Measurements from ENCODE around the gene HDAC4. TPM values are rescaled to one million over a fixed set of nuclear protein-coding genes. Genes with fewer than 3 reads are reported as not detected.

HDAC4 gene
- total RNA-seq, 4 donors from 2014 or later = 68.0 to 123 (median 86.5) TPM

- TF ChIP-seq EP300 (IDR thresholded peaks at IDR 0.05) (no peak), POLR2A (IDR thresholded peaks at IDR 0.05) (no peak)
- TF ChIP-seq, protein P1, sequence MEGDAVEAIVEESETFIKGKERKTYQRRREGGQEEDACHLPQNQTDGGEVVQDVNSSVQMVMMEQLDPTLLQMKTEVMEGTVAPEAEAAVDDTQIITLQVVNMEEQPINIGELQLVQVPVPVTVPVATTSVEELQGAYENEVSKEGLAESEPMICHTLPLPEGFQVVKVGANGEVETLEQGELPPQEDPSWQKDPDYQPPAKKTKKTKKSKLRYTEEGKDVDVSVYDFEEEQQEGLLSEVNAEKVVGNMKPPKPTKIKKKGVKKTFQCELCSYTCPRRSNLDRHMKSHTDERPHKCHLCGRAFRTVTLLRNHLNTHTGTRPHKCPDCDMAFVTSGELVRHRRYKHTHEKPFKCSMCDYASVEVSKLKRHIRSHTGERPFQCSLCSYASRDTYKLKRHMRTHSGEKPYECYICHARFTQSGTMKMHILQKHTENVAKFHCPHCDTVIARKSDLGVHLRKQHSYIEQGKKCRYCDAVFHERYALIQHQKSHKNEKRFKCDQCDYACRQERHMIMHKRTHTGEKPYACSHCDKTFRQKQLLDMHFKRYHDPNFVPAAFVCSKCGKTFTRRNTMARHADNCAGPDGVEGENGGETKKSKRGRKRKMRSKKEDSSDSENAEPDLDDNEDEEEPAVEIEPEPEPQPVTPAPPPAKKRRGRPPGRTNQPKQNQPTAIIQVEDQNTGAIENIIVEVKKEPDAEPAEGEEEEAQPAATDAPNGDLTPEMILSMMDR (IDR thresholded peaks at IDR 0.05) = no peak
- Histone ChIP-seq H3K27me3 (no peaks in the 10 kb centered on the region), H3K27ac (peak overlapping the region in 1 of 4 donors; percentile 98), H3K4me1 (peaks cover 0 to 60% (median 31%) of the 10 kb centered on the region in 4 donors), H3K9me3 (no peaks in the 10 kb centered on the region), H3K36me3 (no peaks in the 10 kb centered on the region), H3K4me3 (no peak overlapping the region)
- no peak for DNase-seq (ENCODE audit: low spot score in 2 of 2)
- 75 to 87% methylated on average over 18 to 19 of the region's 19 CpGs for WGBS, 2 donors
These were observed 3.7 kb downstream of the HDAC4 start for GRCh38 chr2:239396881-239397681.

DNA sequence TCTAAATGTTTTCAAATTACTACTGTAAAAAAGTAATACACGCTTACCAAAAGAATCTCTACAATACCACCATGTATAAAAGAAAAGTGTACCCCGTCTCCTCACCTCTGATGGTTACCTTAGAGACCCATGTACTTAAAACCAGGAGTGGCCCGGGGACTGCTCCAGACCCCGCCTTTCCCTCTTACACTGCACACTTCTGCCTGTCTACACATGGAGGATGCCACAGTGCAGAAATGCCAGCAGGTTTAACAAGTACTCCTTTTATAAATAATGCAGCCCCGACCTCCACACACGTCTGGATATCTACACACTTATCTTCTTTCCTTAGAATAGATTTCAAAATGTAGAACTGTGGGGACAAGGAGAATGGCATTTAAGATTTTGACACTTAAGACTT, 5.3 kb downstream of the HDAC4 start:
- DNase-seq (ENCODE audit: low spot score in 2 of 2) = no peak
- no peaks in the 10 kb centered on the region for H3K27me3 ChIP-seq
- H3K36me3 ChIP-seq = no peaks in the 10 kb centered on the region
- H3K4me1 ChIP-seq = peaks cover 0 to 62% (median 30%) of the 10 kb centered on the region in 4 donors
- WGBS, 2 donors = 70 to 88% methylated on average over 6 of the region's 6 CpGs
- TF ChIP-seq, protein P1 (IDR thresholded peaks at IDR 0.05) = no peak
- no peak for TF ChIP-seq POLR2A (IDR thresholded peaks at IDR 0.05)
- TF ChIP-seq EP300 (IDR thresholded peaks at IDR 0.05) = no peak
- H3K27ac ChIP-seq = peak overlapping the region in 2 of 4 donors; percentile 72 to 74
- H3K9me3 ChIP-seq = no peaks in the 10 kb centered on the region
- H3K4me3 ChIP-seq = no peak overlapping the region

- Histone ChIP-seq H3K27me3 (no peaks in the 10 kb centered on the region), H3K36me3 (peaks cover 0 to 3% (median 0%) of the 10 kb centered on the region in 3 donors), H3K4me3 (no peak overlapping the region), H3K4me1 (peaks cover 0 to 62% (median 30%) of the 10 kb centered on the region in 4 donors), H3K9me3 (no peaks in the 10 kb centered on the region), H3K27ac (peak overlapping the region in 2 of 4 donors; percentile 72 to 74)
- no peak for TF ChIP-seq POLR2A (IDR thresholded peaks at IDR 0.05)
- TF ChIP-seq, protein P1 (IDR thresholded peaks at IDR 0.05) = no peak
- TF ChIP-seq EP300 (IDR thresholded peaks at IDR 0.05) = no peak
- WGBS, 2 donors = 84% methylated on average over 1 of the region's 1 CpG
- DNase-seq (ENCODE audit: low spot score in 2 of 2) = peak in 1 of 2 donors; percentile 0
These were observed 5.8 kb downstream of the HDAC4 start for GRCh38 chr2:239394978-239395377.

DNA sequence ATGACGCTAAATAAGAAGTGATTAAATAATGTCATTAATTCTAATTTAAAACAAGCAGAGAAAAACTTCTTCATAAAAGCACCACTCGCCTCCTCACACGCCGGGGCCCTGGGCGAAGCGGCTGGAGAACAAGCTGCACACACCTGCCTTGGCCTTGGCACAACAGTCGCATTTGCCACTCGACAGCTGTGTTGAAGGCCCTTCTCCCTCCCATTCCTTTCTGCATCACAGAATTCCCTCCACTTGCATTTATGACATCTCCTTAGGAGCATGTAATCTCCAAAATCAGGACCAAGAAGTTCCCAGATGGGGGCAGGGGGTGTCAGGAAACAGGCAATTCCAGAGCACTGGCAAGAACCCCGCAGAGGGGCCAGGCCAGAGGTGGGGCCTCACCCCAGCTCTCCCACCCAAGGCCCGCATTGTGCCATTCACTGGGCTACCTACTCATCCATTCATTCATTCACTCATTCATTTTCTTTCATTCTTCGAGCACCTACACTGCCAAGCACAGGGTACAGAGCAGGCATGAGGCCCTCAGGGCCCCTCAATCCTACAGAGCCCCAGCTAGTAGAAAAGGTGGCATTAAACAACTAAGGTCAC, 6.4 kb downstream of the HDAC4 start:
- no peaks in the 10 kb centered on the region for H3K9me3 ChIP-seq
- peak in 1 of 2 donors; percentile 4 for DNase-seq (ENCODE audit: low spot score in 2 of 2)
- 70 to 79% methylated on average over 11 of the region's 11 CpGs for WGBS, 2 donors

More for the DNA sequence above, 6.4 kb downstream of the HDAC4 start:
- peak overlapping the region in 3 of 4 donors; percentile 31 to 74 (median 72) for H3K27ac ChIP-seq
- peaks cover 0 to 8% (median 0%) of the 10 kb centered on the region in 3 donors for H3K36me3 ChIP-seq
- H3K4me1 ChIP-seq = peaks cover 0 to 58% (median 29%) of the 10 kb centered on the region in 4 donors
- H3K4me3 ChIP-seq = no peak overlapping the region
- no peaks in the 10 kb centered on the region for H3K27me3 ChIP-seq
- no peak for TF ChIP-seq EP300 (IDR thresholded peaks at IDR 0.05)
- TF ChIP-seq POLR2A (IDR thresholded peaks at IDR 0.05) = no peak
- TF ChIP-seq, protein P1 (IDR thresholded peaks at IDR 0.05) = no peak

All from tibial nerve (tissue), 4 donors.